ENCODE data around the gene CAGE1.

- TF ChIP-seq EZH2 (IDR thresholded peaks at IDR 0.05; ENCODE audit: insufficient read depth, poor library complexity, severe bottlenecking) = no peak
- no peak for TF ChIP-seq EZH2phosphoT487 (IDR thresholded peaks at IDR 0.05; ENCODE audit: insufficient read depth, low read depth)
Observed at GRCh38 chr6:7313505-7314165, 75.9 kb downstream of the CAGE1 start.
